Endothelial cell of umbilical vein (primary cell): ENCODE data around the gene ARL5C. TPM values are rescaled to one million over a fixed set of nuclear protein-coding genes. Genes with fewer than 3 reads are reported as not detected.

Experiments
- BruUV-seq: library from RNA; stranded (reverse); fragments of 400-500 nt; replicated peaks from 2 replicates; lab custom pipeline; 2021; lab: Mats Ljungman, UMichigan
- CTCF ChIA-PET: fragments of 300-600, 350-600 bp; sonication (Branson Sonifier 250); formaldehyde crosslinking; loops from one replicate; lab custom pipeline; 2021; ENCODE audit warnings: antibody characterized with exemption, inconsistent platforms; lab: Charles Lee
- POLR2A ChIA-PET: fragments of 300-600, 350-600 bp; sonication (Branson Sonifier 250); formaldehyde crosslinking; loops from one replicate; lab custom pipeline; 2021; ENCODE audit warnings: antibody characterized with exemption, inconsistent platforms; lab: Charles Lee
- DNase-seq: peaks from one replicate; pipeline ENCODE4 v3.0.0-alpha.2; 2011; ENCODE audit warnings: low read depth, low spot score
- FAIRE-seq: peaks from 2 replicates; lab custom pipeline; 2011; peaks lifted over from hg19 to GRCh38; lab: Jason Lieb, UNC
- H2AFZ ChIP-seq: 2 replicates; pipeline ENCODE4 v1.6.0; 2012; ENCODE audit warnings: low read depth, low read length, control low read depth, inconsistent platforms
- H3K27ac ChIP-seq: 2 replicates; pipeline ENCODE4 v1.5.1; 2011; ENCODE audit warnings: low read depth, mild to moderate bottlenecking, control low read depth, low read length, moderate library complexity; ENCODE audit not compliant: insufficient read depth
- H3K27me3 ChIP-seq, 2 experiments: 2 replicates each; pipeline versions ENCODE4 v1.6.0 to v1.6.1; 2011; ENCODE audit warnings: low read length in 2 of 2, mixed read lengths in 1 of 2; ENCODE audit not compliant: control insufficient read depth in 2 of 2, insufficient read depth in 2 of 2
- H3K36me3 ChIP-seq, 2 experiments: 2 replicates in 1 of 2; 3 replicates in 1 of 2; pipeline ENCODE4 v1.5.1; 2011; ENCODE audit warnings: low read length in 2 of 2, mild to moderate bottlenecking in 1 of 2, moderate library complexity in 1 of 2; ENCODE audit not compliant: control insufficient read depth in 2 of 2, insufficient read depth in 2 of 2; ENCODE audit errors: extremely low read depth in 1 of 2
- H3K4me1 ChIP-seq: 3 replicates; pipeline ENCODE4 v1.5.1; 2011; ENCODE audit warnings: mild to moderate bottlenecking, low read length; ENCODE audit not compliant: control insufficient read depth, insufficient read depth; ENCODE audit errors: extremely low read depth
- H3K4me2 ChIP-seq: 2 replicates; pipeline ENCODE4 v1.6.1; 2011; ENCODE audit warnings: low read length, control low read depth, mixed read lengths; ENCODE audit not compliant: insufficient read depth
- H3K4me3 ChIP-seq, 3 experiments: fragments of 200-600 bp in 1 of 3; sonication (generic), shearing (Covaris generic) in 1 of 3; replicated peaks in 1 of 3; 2 replicates each; pipeline ENCODE4 v1.5.1; 2011 to 2016; ENCODE audit warnings: control low read depth in 3 of 3, low read length in 3 of 3, mild to moderate bottlenecking in 2 of 3, inconsistent platforms in 1 of 3, low read depth in 1 of 3, moderate library complexity in 1 of 3; ENCODE audit not compliant: insufficient read depth in 1 of 3
- H3K79me2 ChIP-seq: 2 replicates; pipeline ENCODE4 v1.6.0; 2012; ENCODE audit warnings: low read length, inconsistent platforms; ENCODE audit not compliant: control insufficient read depth, insufficient read depth
- H3K9ac ChIP-seq: replicated peaks from 2 replicates; pipeline ENCODE3; 2011; ENCODE audit warnings: low read length, control low read depth; ENCODE audit not compliant: insufficient read depth; ENCODE audit errors: extremely low read depth
- H3K9me1 ChIP-seq: replicated peaks from 3 replicates; pipeline ENCODE4 v1.6.0; 2011; ENCODE audit warnings: mild to moderate bottlenecking, low read length; ENCODE audit not compliant: control insufficient read depth, insufficient read depth; ENCODE audit errors: extremely low read depth
- H3K9me3 ChIP-seq: replicated peaks from 2 replicates; pipeline ENCODE4 v1.5.1; 2012; ENCODE audit warnings: low read length, inconsistent platforms; ENCODE audit not compliant: control insufficient read depth, insufficient read depth
- H4K20me1 ChIP-seq: replicated peaks from 2 replicates; pipeline ENCODE3; 2011; ENCODE audit warnings: mild to moderate bottlenecking, low read length; ENCODE audit not compliant: control insufficient read depth, insufficient read depth; ENCODE audit errors: extremely low read depth
- EZH2 ChIP-seq: IDR thresholded peaks from 2 replicates; pipeline ENCODE4 v1.6.1; 2012; ENCODE audit warnings: borderline replicate concordance, low read depth, mild to moderate bottlenecking, moderate library complexity, low read length, inconsistent platforms; ENCODE audit not compliant: severe bottlenecking
- FOS ChIP-seq: IDR thresholded peaks from 2 replicates; pipeline ENCODE4 v1.6.1; 2011; ENCODE audit warnings: mild to moderate bottlenecking, low read length, moderate library complexity, borderline replicate concordance; ENCODE audit not compliant: insufficient read depth
- GATA2 ChIP-seq: IDR thresholded peaks from 2 replicates; pipeline ENCODE4 v1.7.0; 2011; ENCODE audit warnings: low read depth, mild to moderate bottlenecking, moderate library complexity, mixed read lengths, low read length; ENCODE audit not compliant: insufficient read length, insufficient read depth
- JUN ChIP-seq: IDR thresholded peaks from 2 replicates; pipeline ENCODE4 v1.6.1; 2011; ENCODE audit warnings: borderline replicate concordance, low read depth; ENCODE audit not compliant: insufficient read length, insufficient read depth
- MYC ChIP-seq: IDR thresholded peaks from one replicate; pipeline ENCODE4 v1.6.1; 2011; ENCODE audit warnings: mild to moderate bottlenecking, low read depth, low read length
- POLR2AphosphoS5 ChIP-seq: IDR thresholded peaks from 2 replicates; pipeline ENCODE4 v1.6.1; 2012; ENCODE audit warnings: low read depth, mild to moderate bottlenecking, control low read depth, low read length, moderate library complexity; ENCODE audit not compliant: insufficient read depth
- dilution Hi-C: fragments of 300-500 bp; cut with MboI; formaldehyde crosslinking; loops from one replicate; pipeline ENCODE4 v1.15.0; 2019; ENCODE audit warnings: low sequenced_read_pairs; ENCODE audit not compliant: extremely low pct_ligation_motif_present
- intact Hi-C: fragments of 100-400 bp; cut with micrococcal nuclease; formaldehyde crosslinking; loops from one replicate; pipeline ENCODE4 v1.10.0; 2022
- polyA plus RNA-seq, 4 experiments: library from polyadenylated mRNA; depleted of rRNA in 3 of 4; stranded (reverse) in 3 of 4; unstranded in 1 of 4; fragments of >200 nt; gene quantifications; 2 replicates each; pipeline versions ENCODE4 v1.2.1 to v1.2.3, GENCODE V29; 2011 to 2012; ENCODE audit warnings: missing spikeins in 1 of 4
- total RNA-seq: library from RNA; stranded (reverse); gene quantifications from 2 replicates; pipeline ENCODE4 v1.2.3, GENCODE V29; 2021
- TF ChIP-seq, protein P1 (sequence below), 2 donors: IDR thresholded peaks; 1 replicate in 1 of 2; 2 replicates in 1 of 2; pipeline ENCODE4 v1.5.1; 2011; ENCODE audit warnings: low read length in 2 of 2, mild to moderate bottlenecking in 2 of 2, moderate library complexity in 2 of 2, control low read depth in 1 of 2, inconsistent platforms in 1 of 2, low read depth in 1 of 2; ENCODE audit not compliant: insufficient read depth in 1 of 2; ENCODE audit errors: extremely low read depth in 1 of 2

The ARL5C gene
- total and polyA plus RNA-seq, 2 donors (not counting 3 experiments of a cell fraction or from before 2014, with no cell fraction given), result not detected

DNA sequence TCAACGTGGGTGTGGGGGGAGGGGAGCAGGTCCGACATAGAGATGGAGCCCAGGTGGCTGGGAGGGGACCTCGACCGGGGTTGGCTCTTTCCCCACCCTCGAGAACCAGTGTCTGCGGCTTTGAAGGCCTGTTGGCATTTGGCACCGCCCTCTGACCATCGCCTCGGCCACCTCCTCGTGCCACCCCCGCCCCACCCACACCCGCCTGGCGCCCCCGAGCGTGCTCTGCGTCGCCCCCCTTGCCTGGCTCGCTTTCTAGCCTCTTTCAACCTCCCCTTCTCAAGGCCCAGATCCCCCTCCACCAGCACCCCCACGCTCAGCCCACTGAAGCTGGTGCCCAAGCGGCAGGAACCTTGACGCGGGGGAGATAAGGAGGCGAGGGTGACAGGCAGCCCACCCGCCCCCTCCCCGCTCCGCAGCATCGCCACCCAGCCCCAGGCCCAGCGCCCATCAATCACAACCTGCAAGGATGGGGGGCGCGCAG, 30.9 kb upstream of the ARL5C start:
- H3K4me2 ChIP-seq, result peak overlapping the region; percentile 54
- peaks cover 2 to 14% of the 10 kb centered on the region in 2 experiments for H3K36me3 ChIP-seq
- FAIRE-seq (no peak), DNase-seq (no peak)
- CTCF ChIA-PET, result interaction anchor here (0.5 to 1.5 kb wide), 5 partner anchors 18 to 214 kb away, joined by 3 to 6 read pairs (median 4); no protein-coding TSS in a partner anchor
- dilution Hi-C loops, result no loop called here
- intact Hi-C loops, result no loop called here
- peak overlapping the region; percentile 77 for H2AFZ ChIP-seq
- H3K9me3 ChIP-seq, result no peaks in the 10 kb centered on the region
- TF ChIP-seq, protein P1, sequence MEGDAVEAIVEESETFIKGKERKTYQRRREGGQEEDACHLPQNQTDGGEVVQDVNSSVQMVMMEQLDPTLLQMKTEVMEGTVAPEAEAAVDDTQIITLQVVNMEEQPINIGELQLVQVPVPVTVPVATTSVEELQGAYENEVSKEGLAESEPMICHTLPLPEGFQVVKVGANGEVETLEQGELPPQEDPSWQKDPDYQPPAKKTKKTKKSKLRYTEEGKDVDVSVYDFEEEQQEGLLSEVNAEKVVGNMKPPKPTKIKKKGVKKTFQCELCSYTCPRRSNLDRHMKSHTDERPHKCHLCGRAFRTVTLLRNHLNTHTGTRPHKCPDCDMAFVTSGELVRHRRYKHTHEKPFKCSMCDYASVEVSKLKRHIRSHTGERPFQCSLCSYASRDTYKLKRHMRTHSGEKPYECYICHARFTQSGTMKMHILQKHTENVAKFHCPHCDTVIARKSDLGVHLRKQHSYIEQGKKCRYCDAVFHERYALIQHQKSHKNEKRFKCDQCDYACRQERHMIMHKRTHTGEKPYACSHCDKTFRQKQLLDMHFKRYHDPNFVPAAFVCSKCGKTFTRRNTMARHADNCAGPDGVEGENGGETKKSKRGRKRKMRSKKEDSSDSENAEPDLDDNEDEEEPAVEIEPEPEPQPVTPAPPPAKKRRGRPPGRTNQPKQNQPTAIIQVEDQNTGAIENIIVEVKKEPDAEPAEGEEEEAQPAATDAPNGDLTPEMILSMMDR (IDR thresholded peaks at IDR 0.05; ENCODE audit: extremely low read depth in 1 of 2, insufficient read depth in 1 of 2, low read depth in 1 of 2, low read length in 2 of 2), result no peak
- TF ChIP-seq EZH2, result no peak
- TF ChIP-seq GATA2, result no peak
- TF ChIP-seq FOS, result no peak
- no peak for TF ChIP-seq POLR2AphosphoS5
- TF ChIP-seq JUN, result no peak
- TF ChIP-seq MYC, result peak; percentile 51
- no peaks in the 10 kb centered on the region for H4K20me1 ChIP-seq
- H3K4me3 ChIP-seq, result peak overlapping the region; percentile 58 to 74 (median 61)
- no peaks in the 10 kb centered on the region for H3K9me1 ChIP-seq
- H3K9ac ChIP-seq, result no peak overlapping the region
- BruUV-seq, result no TSS peak
- peaks cover 36% of the 10 kb centered on the region for H3K79me2 ChIP-seq
- H3K27me3 ChIP-seq, result no peaks in the 10 kb centered on the region
- no peak overlapping the region for H3K27ac ChIP-seq
- H3K4me1 ChIP-seq, result peaks cover 18% of the 10 kb centered on the region
- POLR2A ChIA-PET, result interaction anchor here (0.6 to 0.8 kb wide), 2 partner anchors 44 to 374 kb away, joined by 4 read pairs; no protein-coding TSS in a partner anchor
